ENCODE results near the gene NBPF9.
"Not testable (repeated sequence)": the region's sequence is repeated elsewhere in the genome, so short reads cannot be mapped to it uniquely, and the experiment has no call there.

Gene NBPF9

DNA sequence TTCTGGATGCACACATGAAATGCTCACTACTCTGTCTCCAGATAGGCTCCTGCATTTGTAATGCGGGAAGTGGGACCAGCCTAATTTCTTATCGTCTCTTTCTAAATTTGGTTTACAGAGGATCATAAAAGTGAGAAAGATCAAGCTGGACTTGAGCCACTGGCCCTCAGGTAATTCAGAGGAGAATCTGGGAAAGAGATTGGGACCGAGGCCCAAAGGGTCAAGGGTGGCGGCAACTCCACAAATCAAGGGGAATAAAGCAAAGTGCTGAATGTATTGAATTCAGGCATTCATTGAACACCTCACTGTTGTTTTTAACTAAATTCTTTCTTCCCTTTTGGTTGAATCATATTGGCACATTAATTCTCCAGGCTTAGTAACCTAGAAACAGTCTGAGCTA, 95.0 kb downstream of the NBPF9 start:
- H3K9me3 ChIP-seq (ENCODE audit: insufficient read depth, low read depth, low read length); H2AFZ ChIP-seq (ENCODE audit: insufficient read depth, low read length, poor library complexity); H2BK12ac ChIP-seq (ENCODE audit: low read length); H2AK5ac ChIP-seq (ENCODE audit: low read length); H3K14ac ChIP-seq (ENCODE audit: low read length); H3K4me1 ChIP-seq (ENCODE audit: control insufficient read depth in 1 of 2, insufficient read depth in 2 of 2, low read length in 2 of 2); H4K8ac ChIP-seq (ENCODE audit: low read depth, low read length); H3K4ac ChIP-seq (ENCODE audit: low read depth, low read length); H2BK120ac ChIP-seq (ENCODE audit: insufficient read depth, low read length, poor library complexity); H3K4me3 ChIP-seq (ENCODE audit: low read depth, low read length); H2BK5ac ChIP-seq (ENCODE audit: low read depth, low read length, poor library complexity); H3K79me2 ChIP-seq (ENCODE audit: control insufficient read depth, insufficient read depth, low read length, poor library complexity); H3K18ac ChIP-seq (ENCODE audit: low read length); H4K91ac ChIP-seq (ENCODE audit: low read depth, low read length); H3K27ac ChIP-seq (ENCODE audit: low read depth, low read length); H3K27me3 ChIP-seq (ENCODE audit: insufficient read depth, low read length); H3K79me1 ChIP-seq (ENCODE audit: low read length); DNase-seq; H3K23ac ChIP-seq (ENCODE audit: low read length); H3K36me3 ChIP-seq (ENCODE audit: control insufficient read depth in 1 of 2, insufficient read depth in 2 of 2, low read length in 2 of 2); H4K12ac ChIP-seq (ENCODE audit: low read depth, low read length); H3K9ac ChIP-seq (ENCODE audit: low read length); H3K4me2 ChIP-seq (ENCODE audit: low read length): not testable (repeated sequence)
- WGBS (ENCODE audit: extremely low coverage, insufficient coverage, insufficient read length): no CpG with 5 or more reads among the region's 4 CpGs
